ENCODE results near the gene RAB31.

GRCh38 chr18:9689253-9689652, 18.8 kb upstream of the RAB31 start:
- TF ChIP-seq, protein P1, sequence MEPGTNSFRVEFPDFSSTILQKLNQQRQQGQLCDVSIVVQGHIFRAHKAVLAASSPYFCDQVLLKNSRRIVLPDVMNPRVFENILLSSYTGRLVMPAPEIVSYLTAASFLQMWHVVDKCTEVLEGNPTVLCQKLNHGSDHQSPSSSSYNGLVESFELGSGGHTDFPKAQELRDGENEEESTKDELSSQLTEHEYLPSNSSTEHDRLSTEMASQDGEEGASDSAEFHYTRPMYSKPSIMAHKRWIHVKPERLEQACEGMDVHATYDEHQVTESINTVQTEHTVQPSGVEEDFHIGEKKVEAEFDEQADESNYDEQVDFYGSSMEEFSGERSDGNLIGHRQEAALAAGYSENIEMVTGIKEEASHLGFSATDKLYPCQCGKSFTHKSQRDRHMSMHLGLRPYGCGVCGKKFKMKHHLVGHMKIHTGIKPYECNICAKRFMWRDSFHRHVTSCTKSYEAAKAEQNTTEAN (CRISPR knock-in tag; IDR thresholded peaks at IDR 0.05): no peak
- TF ChIP-seq NFE2L1 (CRISPR knock-in tag; IDR thresholded peaks at IDR 0.05) (no peak), ZBTB21 (CRISPR knock-in tag; IDR thresholded peaks at IDR 0.05; ENCODE audit: borderline replicate concordance) (no peak), CTCF (IDR thresholded peaks at IDR 0.05) (no peak), ESRRA (CRISPR knock-in tag; IDR thresholded peaks at IDR 0.05; ENCODE audit: borderline replicate concordance) (no peak), TEAD4 (CRISPR knock-in tag; IDR thresholded peaks at IDR 0.05) (no peak), ZNF263 (CRISPR knock-in tag; IDR thresholded peaks at IDR 0.05; ENCODE audit: low read depth) (no peak), CREB1 (CRISPR knock-in tag; IDR thresholded peaks at IDR 0.05) (no peak), E2F5 (CRISPR knock-in tag; IDR thresholded peaks at IDR 0.05) (no peak), CBFB (CRISPR knock-in tag; IDR thresholded peaks at IDR 0.05; ENCODE audit: low read depth) (no peak), FOXP1 (CRISPR knock-in tag; IDR thresholded peaks at IDR 0.05; ENCODE audit: borderline replicate concordance) (no peak), ZNF121 (CRISPR knock-in tag; IDR thresholded peaks at IDR 0.05) (no peak), NFYB (CRISPR knock-in tag; conservative IDR thresholded peaks at IDR 0.05; ENCODE audit: low read depth) (no peak), FOXP4 (CRISPR knock-in tag; IDR thresholded peaks at IDR 0.05) (no peak)

All from WTC11 (cell line).